HepG2 (cell line): ENCODE measurements around the gene SETD3.

ENCODE experiments used
- ZFAT ChIP-seq: sonication (generic); formaldehyde crosslinking; conservative IDR thresholded peaks from 2 replicates; pipeline ENCODE4 v1.8.1; 2023; ENCODE audit warnings: missing genetic modification reagents, inconsistent platforms
- ZNF354B ChIP-seq: sonication (generic); formaldehyde crosslinking; IDR thresholded peaks from 2 replicates; pipeline ENCODE4 v1.8.0; 2022; ENCODE audit warnings: mild to moderate bottlenecking, missing genetic modification reagents

DNA sequence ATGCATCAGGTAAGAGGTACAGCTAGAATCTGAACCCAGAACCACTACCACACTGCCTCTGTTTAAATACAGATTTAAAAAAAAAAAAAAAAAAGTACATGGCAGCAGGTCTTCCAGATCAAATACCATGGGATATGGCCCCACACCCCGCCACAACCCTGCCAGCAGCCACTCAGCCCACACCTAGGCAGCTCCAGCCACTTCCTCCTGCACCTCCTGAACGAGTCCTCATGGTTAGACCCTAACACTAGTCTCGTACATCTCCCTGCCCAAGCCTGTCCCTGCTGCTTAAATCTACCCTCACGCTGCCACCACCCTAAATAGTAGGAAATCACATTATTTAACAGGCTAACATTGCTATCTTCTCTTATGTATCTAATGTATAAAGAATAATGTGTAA lies 12.6 kb downstream of the SETD3 start:
- TF ChIP-seq ZFAT, result no peak
- no peak for TF ChIP-seq ZNF354B
